ENCODE measurements around the gene NAA40. TPM values are rescaled to one million over a fixed set of nuclear protein-coding genes. Genes with fewer than 3 reads are reported as not detected.

NAA40 gene
- total RNA-seq, 1 donor from 2014 or later = 4.7 TPM

GRCh38 chr11:63911440-63911839 is 27.4 kb upstream of the NAA40 start:
- H3K36me3 ChIP-seq (ENCODE audit: control insufficient read depth in 3 of 3, insufficient read depth in 3 of 3, low read length in 3 of 3) = peaks cover 3 to 13% (median 10%) of the 10 kb centered on the region in 3 donors
- H3K4me3 ChIP-seq (ENCODE audit: low read length in 3 of 3) = no peak overlapping the region
- no peaks in the 10 kb centered on the region for H3K27me3 ChIP-seq (ENCODE audit: control insufficient read depth in 3 of 3, insufficient read depth in 3 of 3, low read length in 3 of 3)
- no peak overlapping the region for H3K27ac ChIP-seq (ENCODE audit: low read depth, low read length)
- H3K4me1 ChIP-seq (ENCODE audit: control insufficient read depth in 3 of 3, insufficient read depth in 3 of 3, low read length in 3 of 3) = peaks cover 10 to 15% (median 12%) of the 10 kb centered on the region in 3 donors
- H3K9ac ChIP-seq (ENCODE audit: low read depth in 1 of 3, low read length in 3 of 3) = no peak overlapping the region
- H3K9me3 ChIP-seq (ENCODE audit: control insufficient read depth in 3 of 3, low read length in 3 of 3) = no peaks in the 10 kb centered on the region

GRCh38 chr11:63911876-63912275 is 26.9 kb upstream of the NAA40 start:
- Histone ChIP-seq H3K4me1 (ENCODE audit: control insufficient read depth in 3 of 3, insufficient read depth in 3 of 3, low read length in 3 of 3) (peaks cover 13 to 17% (median 14%) of the 10 kb centered on the region in 3 donors), H3K4me3 (ENCODE audit: low read length in 3 of 3) (no peak overlapping the region), H3K9me3 (ENCODE audit: control insufficient read depth in 3 of 3, low read length in 3 of 3) (no peaks in the 10 kb centered on the region), H3K9ac (ENCODE audit: low read depth in 1 of 3, low read length in 3 of 3) (no peak overlapping the region), H3K27ac (ENCODE audit: low read depth, low read length) (no peak overlapping the region), H3K36me3 (ENCODE audit: control insufficient read depth in 3 of 3, insufficient read depth in 3 of 3, low read length in 3 of 3) (peaks cover 3 to 13% (median 9%) of the 10 kb centered on the region in 3 donors), H3K27me3 (ENCODE audit: control insufficient read depth in 3 of 3, insufficient read depth in 3 of 3, low read length in 3 of 3) (no peaks in the 10 kb centered on the region)

GRCh38 chr11:63912678-63913077 is 26.1 kb upstream of the NAA40 start:
- Histone ChIP-seq H3K4me3 (ENCODE audit: low read length in 3 of 3) (no peak overlapping the region), H3K27ac (ENCODE audit: low read depth, low read length) (no peak overlapping the region), H3K4me1 (ENCODE audit: control insufficient read depth in 3 of 3, insufficient read depth in 3 of 3, low read length in 3 of 3) (peaks cover 18 to 19% (median 19%) of the 10 kb centered on the region in 3 donors), H3K27me3 (ENCODE audit: control insufficient read depth in 3 of 3, insufficient read depth in 3 of 3, low read length in 3 of 3) (no peaks in the 10 kb centered on the region), H3K36me3 (ENCODE audit: control insufficient read depth in 3 of 3, insufficient read depth in 3 of 3, low read length in 3 of 3) (peaks cover under 1 to 7% (median 7%) of the 10 kb centered on the region in 3 donors), H3K9ac (ENCODE audit: low read depth in 1 of 3, low read length in 3 of 3) (no peak overlapping the region), H3K9me3 (ENCODE audit: control insufficient read depth in 3 of 3, low read length in 3 of 3) (no peaks in the 10 kb centered on the region)

- H3K27me3 ChIP-seq (ENCODE audit: control insufficient read depth in 3 of 3, insufficient read depth in 3 of 3, low read length in 3 of 3) = no peaks in the 10 kb centered on the region
- H3K4me1 ChIP-seq (ENCODE audit: control insufficient read depth in 3 of 3, insufficient read depth in 3 of 3, low read length in 3 of 3) = peaks cover 24 to 30% (median 30%) of the 10 kb centered on the region in 3 donors
- no peaks in the 10 kb centered on the region for H3K9me3 ChIP-seq (ENCODE audit: control insufficient read depth in 3 of 3, low read length in 3 of 3)
- no peak overlapping the region for H3K27ac ChIP-seq (ENCODE audit: low read depth, low read length)
- H3K9ac ChIP-seq (ENCODE audit: low read depth in 1 of 3, low read length in 3 of 3) = no peak overlapping the region
- H3K4me3 ChIP-seq (ENCODE audit: low read length in 3 of 3) = no peak overlapping the region
- no peaks in the 10 kb centered on the region for H3K36me3 ChIP-seq (ENCODE audit: control insufficient read depth in 3 of 3, insufficient read depth in 3 of 3, low read length in 3 of 3)
These were observed 24.7 kb upstream of the NAA40 start for GRCh38 chr11:63913866-63914830.

GRCh38 chr11:63914896-63915691 is 23.7 kb upstream of the NAA40 start:
- Histone ChIP-seq H3K27ac (ENCODE audit: low read depth, low read length) (no peak overlapping the region), H3K36me3 (ENCODE audit: control insufficient read depth in 3 of 3, insufficient read depth in 3 of 3, low read length in 3 of 3) (no peaks in the 10 kb centered on the region), H3K27me3 (ENCODE audit: control insufficient read depth in 3 of 3, insufficient read depth in 3 of 3, low read length in 3 of 3) (no peaks in the 10 kb centered on the region), H3K9me3 (ENCODE audit: control insufficient read depth in 3 of 3, low read length in 3 of 3) (no peaks in the 10 kb centered on the region), H3K4me3 (ENCODE audit: low read length in 3 of 3) (no peak overlapping the region), H3K4me1 (ENCODE audit: control insufficient read depth in 3 of 3, insufficient read depth in 3 of 3, low read length in 3 of 3) (peaks cover 29 to 40% (median 39%) of the 10 kb centered on the region in 3 donors), H3K9ac (ENCODE audit: low read depth in 1 of 3, low read length in 3 of 3) (peak overlapping the region in 1 of 3 donors; percentile 16)

- Histone ChIP-seq H3K9ac (ENCODE audit: low read depth in 1 of 3, low read length in 3 of 3) (peak overlapping the region in 1 of 3 donors; percentile 57), H3K4me3 (ENCODE audit: low read length in 3 of 3) (peak overlapping the region; percentile 23 to 64 (median 51)), H3K4me1 (ENCODE audit: control insufficient read depth in 3 of 3, insufficient read depth in 3 of 3, low read length in 3 of 3) (peaks cover 32 to 44% (median 42%) of the 10 kb centered on the region in 3 donors), H3K27ac (ENCODE audit: low read depth, low read length) (no peak overlapping the region), H3K9me3 (ENCODE audit: control insufficient read depth in 3 of 3, low read length in 3 of 3) (no peaks in the 10 kb centered on the region), H3K27me3 (ENCODE audit: control insufficient read depth in 3 of 3, insufficient read depth in 3 of 3, low read length in 3 of 3) (no peaks in the 10 kb centered on the region), H3K36me3 (ENCODE audit: control insufficient read depth in 3 of 3, insufficient read depth in 3 of 3, low read length in 3 of 3) (no peaks in the 10 kb centered on the region)
These were observed 22.6 kb upstream of the NAA40 start for GRCh38 chr11:63915961-63916836.

GRCh38 chr11:63916837-63917691 is 21.7 kb upstream of the NAA40 start, which contains the start of gene RCOR2:
RCOR2 (minus strand) TSS chr11:63917164; CDS start chr11:63916456, 708 bp downstream.
- Histone ChIP-seq H3K9me3 (ENCODE audit: control insufficient read depth in 3 of 3, low read length in 3 of 3) (no peaks in the 10 kb centered on the region), H3K9ac (ENCODE audit: low read depth in 1 of 3, low read length in 3 of 3) (peak within 1 kb of the TSS; percentile 8 to 87 (median 50)), H3K27me3 (ENCODE audit: control insufficient read depth in 3 of 3, insufficient read depth in 3 of 3, low read length in 3 of 3) (no peaks in the 10 kb centered on the region), H3K4me3 (ENCODE audit: low read length in 3 of 3) (peak within 1 kb of the TSS; percentile 59 to 76 (median 59)), H3K36me3 (ENCODE audit: control insufficient read depth in 3 of 3, insufficient read depth in 3 of 3, low read length in 3 of 3) (no peaks in the 10 kb centered on the region), H3K4me1 (ENCODE audit: control insufficient read depth in 3 of 3, insufficient read depth in 3 of 3, low read length in 3 of 3) (peaks cover 32 to 44% (median 42%) of the 10 kb centered on the region in 3 donors), H3K27ac (ENCODE audit: low read depth, low read length) (peak within 1 kb of the TSS; percentile 73)

GRCh38 chr11:63917692-63918506 is 20.9 kb upstream of the NAA40 start:
- H3K27me3 ChIP-seq (ENCODE audit: control insufficient read depth in 3 of 3, insufficient read depth in 3 of 3, low read length in 3 of 3) = no peaks in the 10 kb centered on the region
- H3K9me3 ChIP-seq (ENCODE audit: control insufficient read depth in 3 of 3, low read length in 3 of 3) = no peaks in the 10 kb centered on the region
- peak overlapping the region; percentile 43 to 87 (median 50) for H3K9ac ChIP-seq (ENCODE audit: low read depth in 1 of 3, low read length in 3 of 3)
- peak overlapping the region; percentile 59 to 76 (median 59) for H3K4me3 ChIP-seq (ENCODE audit: low read length in 3 of 3)
- no peaks in the 10 kb centered on the region for H3K36me3 ChIP-seq (ENCODE audit: control insufficient read depth in 3 of 3, insufficient read depth in 3 of 3, low read length in 3 of 3)
- peak overlapping the region; percentile 73 for H3K27ac ChIP-seq (ENCODE audit: low read depth, low read length)
- H3K4me1 ChIP-seq (ENCODE audit: control insufficient read depth in 3 of 3, insufficient read depth in 3 of 3, low read length in 3 of 3) = peaks cover 32 to 44% (median 42%) of the 10 kb centered on the region in 3 donors
